GM23248 (cell line): Measurements from ENCODE around the gene DCAF4L1. TPM values are rescaled to one million over a fixed set of nuclear protein-coding genes. Genes with fewer than 3 reads are reported as not detected.

ENCODE experiments used
- DNase-seq: peaks from one replicate; pipeline ENCODE4 v3.0.0-alpha.2; 2015
- H2AFZ ChIP-seq: fragments of 200-600 bp; sonication (generic); 2 replicates; pipeline ENCODE4 v1.6.1; 2016; ENCODE audit warnings: antibody characterized with exemption
- H3F3A ChIP-seq: fragments of 200-600 bp; sonication (generic); 2 replicates; pipeline ENCODE4 v1.6.1; 2016; ENCODE audit warnings: mild to moderate bottlenecking, antibody characterized with exemption, mixed run types; ENCODE audit not compliant: insufficient read depth
- H3K27ac ChIP-seq: fragments of 200-600 bp; sonication (generic); 2 replicates; pipeline ENCODE4 v1.5.1; 2016; ENCODE audit warnings: mild to moderate bottlenecking
- H3K27me3 ChIP-seq: fragments of 200-600 bp; sonication (generic); replicated peaks from 2 replicates; pipeline ENCODE4 v1.6.1; 2016; ENCODE audit warnings: mild to moderate bottlenecking; ENCODE audit not compliant: insufficient read depth
- H3K36me3 ChIP-seq: fragments of 200-600 bp; sonication (generic); 2 replicates; pipeline ENCODE4 v1.6.1; 2016; ENCODE audit warnings: low read depth, mild to moderate bottlenecking
- H3K4me1 ChIP-seq: fragments of 200-600 bp; sonication (generic); 2 replicates; pipeline ENCODE4 v1.6.1; 2016; ENCODE audit warnings: mild to moderate bottlenecking; ENCODE audit not compliant: insufficient read depth
- H3K4me2 ChIP-seq: fragments of 200-600 bp; sonication (generic); one replicate; pipeline ENCODE4 v1.6.1; 2016; ENCODE audit warnings: mild to moderate bottlenecking; ENCODE audit not compliant: unreplicated experiment
- H3K4me3 ChIP-seq: fragments of 200-600 bp; sonication (generic); 2 replicates; pipeline ENCODE4 v1.5.1; 2016; ENCODE audit warnings: mild to moderate bottlenecking
- H3K79me2 ChIP-seq: fragments of 200-600 bp; sonication (generic); 2 replicates; pipeline ENCODE4 v1.6.1; 2016; ENCODE audit warnings: mild to moderate bottlenecking; ENCODE audit not compliant: insufficient read depth
- H3K9ac ChIP-seq: fragments of 200-600 bp; sonication (generic); 2 replicates; pipeline ENCODE4 v1.6.1; 2016; ENCODE audit warnings: mild to moderate bottlenecking
- H3K9me2 ChIP-seq: fragments of 200-600 bp; sonication (generic); 2 replicates; pipeline ENCODE4 v1.6.1; 2016; ENCODE audit warnings: mixed run types, mild to moderate bottlenecking, moderate library complexity; ENCODE audit not compliant: insufficient read depth
- H3K9me3 ChIP-seq: fragments of 200-600 bp; sonication (generic); one replicate; pipeline ENCODE4 v1.6.1; 2017; ENCODE audit warnings: low read depth
- H4K20me1 ChIP-seq: fragments of 200-600 bp; sonication (generic); 2 replicates; pipeline ENCODE4 v1.6.0; 2016; ENCODE audit not compliant: insufficient read depth
- EZH2 ChIP-seq: fragments of 200-600 bp; sonication (generic); IDR thresholded peaks from 2 replicates; pipeline ENCODE4 v1.6.1; 2018; ENCODE audit warnings: antibody characterized with exemption, mild to moderate bottlenecking; ENCODE audit not compliant: insufficient read depth, poor library complexity, severe bottlenecking
- EZH2phosphoT487 ChIP-seq: fragments of 200-600 bp; sonication (generic); IDR thresholded peaks from 2 replicates; pipeline ENCODE4 v1.6.1; 2018; ENCODE audit warnings: antibody characterized with exemption, moderate library complexity, mild to moderate bottlenecking, low read depth; ENCODE audit not compliant: insufficient read depth
- WGBS, 2 experiments: methylation state at CpG; one replicate each; pipeline ENCODE4 v1.1.6; 2015 to 2017; ENCODE audit warnings: low lambda C conversion rate in 2 of 2, low coverage in 1 of 2; ENCODE audit errors: missing lambda C conversion rate in 2 of 2; 5-methylcytosine and 5-hydroxymethylcytosine counted together
- in situ Hi-C: fragments of 300-500 bp; cut with MboI; formaldehyde crosslinking; loops from 2 replicates; pipeline ENCODE4 v1.15.0; 2020
- polyA plus RNA-seq: library from polyadenylated mRNA; unstranded; fragments of >200 nt; fragmentation: Nextera tagmentation; extraction: Ambion mirVana; gene quantifications from 2 replicates; pipeline ENCODE4 v1.2.1, GENCODE V29; 2016
- total RNA-seq: library from RNA; depleted of rRNA; stranded (reverse); fragments of >200 nt; shearing (Covaris generic); gene quantifications from 2 replicates; pipeline ENCODE4 v1.2.3, GENCODE V29; 2014

DCAF4L1 gene
- total and polyA plus RNA-seq, 2 experiments from 2014 or later: 0.06 TPM; not detected in 1

DNA sequence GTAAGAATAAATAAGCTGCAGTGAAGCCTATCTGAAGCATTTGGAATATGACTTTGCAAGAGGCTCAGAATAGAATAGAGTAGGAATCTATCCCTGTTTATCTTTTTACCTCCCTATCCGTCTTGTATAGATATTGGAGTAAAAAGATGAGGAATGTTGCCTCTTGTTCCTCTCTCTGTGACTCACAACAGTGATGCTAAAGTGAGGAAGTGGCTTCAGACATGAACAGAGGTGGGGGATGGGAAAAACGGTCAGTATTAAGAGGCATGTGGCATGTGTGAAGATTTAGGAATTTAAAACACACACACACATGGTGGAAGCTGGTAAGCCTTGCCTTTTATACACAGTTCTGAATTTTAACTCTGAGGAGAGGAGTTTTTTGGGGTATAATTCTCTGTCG is 3.8 kb upstream of the DCAF4L1 start:
- in situ Hi-C loops: no loop called here
- H3K27ac ChIP-seq: no peak overlapping the region
- no peaks in the 10 kb centered on the region for H3K9me3 ChIP-seq
- H3K4me2 ChIP-seq: no peak overlapping the region
- peak overlapping the region; percentile 62 for H2AFZ ChIP-seq
- H3K4me3 ChIP-seq: no peak overlapping the region
- WGBS, 2 experiments: 40 to 45% methylated on average over 3 of the region's 3 CpGs
- no peaks in the 10 kb centered on the region for H3F3A ChIP-seq
- H4K20me1 ChIP-seq: no peaks in the 10 kb centered on the region
- no peaks in the 10 kb centered on the region for H3K27me3 ChIP-seq
- no peaks in the 10 kb centered on the region for H3K36me3 ChIP-seq
- no peaks in the 10 kb centered on the region for H3K4me1 ChIP-seq
- peak; percentile 51 for DNase-seq
- no peak for TF ChIP-seq EZH2
- TF ChIP-seq EZH2phosphoT487: no peak
- no peaks in the 10 kb centered on the region for H3K9me2 ChIP-seq
- H3K79me2 ChIP-seq: no peaks in the 10 kb centered on the region
- no peak overlapping the region for H3K9ac ChIP-seq

DNA sequence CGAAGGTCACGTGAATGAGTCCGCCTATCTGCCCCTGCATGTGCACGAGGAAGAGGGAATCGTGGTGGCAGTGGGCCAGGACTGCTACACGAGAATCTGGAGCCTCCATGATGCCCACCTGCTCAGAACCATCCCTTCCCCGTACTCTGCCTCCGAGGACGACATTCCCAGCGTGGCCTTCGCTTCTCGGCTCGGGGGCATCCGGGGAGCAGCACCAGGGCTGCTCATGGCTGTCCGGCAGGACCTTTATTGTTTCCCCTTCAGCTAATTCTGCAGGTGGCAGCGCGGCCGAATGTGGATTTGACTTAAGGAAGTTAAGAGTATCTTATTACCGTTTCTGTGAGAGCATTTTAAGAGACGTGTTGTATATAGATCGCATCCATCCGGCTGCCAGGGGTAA is 1.2 kb downstream of the DCAF4L1 start:
- Histone ChIP-seq H3K4me1 (no peaks in the 10 kb centered on the region), H2AFZ (no peak overlapping the region), H3K27ac (no peak overlapping the region), H3F3A (no peaks in the 10 kb centered on the region), H3K9me2 (no peaks in the 10 kb centered on the region), H3K4me3 (no peak overlapping the region), H3K36me3 (no peaks in the 10 kb centered on the region), H3K9me3 (no peaks in the 10 kb centered on the region), H3K4me2 (no peak overlapping the region), H4K20me1 (no peaks in the 10 kb centered on the region), H3K79me2 (no peaks in the 10 kb centered on the region), H3K9ac (no peak overlapping the region), H3K27me3 (no peaks in the 10 kb centered on the region)
- no peak for DNase-seq
- in situ Hi-C loops: no loop called here
- TF ChIP-seq EZH2 (no peak), EZH2phosphoT487 (no peak)
- 83 to 85% methylated on average over 22 of the region's 22 CpGs for WGBS, 2 experiments

GRCh38 chr4:41985151-41985550 is 3.6 kb downstream of the DCAF4L1 start:
- TF ChIP-seq EZH2phosphoT487 (no peak), EZH2 (no peak)
- H2AFZ ChIP-seq: no peak overlapping the region
- H3K4me1 ChIP-seq: peaks cover 7% of the 10 kb centered on the region; the same call in 1 of the 2 replicates
- no peak overlapping the region for H3K9ac ChIP-seq
- H4K20me1 ChIP-seq: no peaks in the 10 kb centered on the region
- H3K27ac ChIP-seq: no peak overlapping the region
- H3K79me2 ChIP-seq: peaks cover 16% of the 10 kb centered on the region; the same call in 1 of the 2 replicates
- no peaks in the 10 kb centered on the region for H3K27me3 ChIP-seq
- H3K9me2 ChIP-seq: no peaks in the 10 kb centered on the region
- WGBS, 2 experiments: 4 to 13% methylated on average over 1 of the region's 1 CpG
- no peak overlapping the region for H3K4me2 ChIP-seq
- DNase-seq: no peak
- in situ Hi-C loops: no loop called here
- no peaks in the 10 kb centered on the region for H3K36me3 ChIP-seq
- H3K9me3 ChIP-seq: no peaks in the 10 kb centered on the region
- H3K4me3 ChIP-seq: no peak overlapping the region
- no peaks in the 10 kb centered on the region for H3F3A ChIP-seq

- H3K36me3 ChIP-seq: no peaks in the 10 kb centered on the region
- peak overlapping the region; percentile 44 for H3K27ac ChIP-seq
- WGBS, 2 experiments: 0 to 1% methylated on average over 12 of the region's 12 CpGs
Observed at GRCh38 chr4:41989994-41990364, 8.4 kb downstream of the DCAF4L1 start.

More at GRCh38 chr4:41989994-41990364, 8.4 kb downstream of the DCAF4L1 start:
- Histone ChIP-seq H3K9me3 (no peaks in the 10 kb centered on the region), H3K79me2 (peaks cover 61% of the 10 kb centered on the region), H3K27me3 (no peaks in the 10 kb centered on the region), H3K4me3 (peak overlapping the region; percentile 92), H3K9me2 (no peaks in the 10 kb centered on the region), H3K4me1 (peaks cover 31% of the 10 kb centered on the region), H2AFZ (peak overlapping the region; percentile 95), H3K9ac (peak overlapping the region; percentile 93), H3K4me2 (peak overlapping the region; percentile 90), H4K20me1 (no peaks in the 10 kb centered on the region), H3F3A (no peaks in the 10 kb centered on the region)
- no peak for TF ChIP-seq EZH2
- no peak for TF ChIP-seq EZH2phosphoT487
- no peak for DNase-seq
- in situ Hi-C loops: no loop called here
